ENCODE results near the gene UVRAG. TPM values are rescaled to one million over a fixed set of nuclear protein-coding genes. Genes with fewer than 3 reads are reported as not detected.
A peak's percentile ranks its signal among the peaks of the same experiment; 100 is the strongest.

Gene UVRAG
- total RNA-seq, 1 donor from 2014 or later: 31.0 TPM

GRCh38 chr11:76062733-76063132 lies 247.7 kb downstream of the UVRAG start:
- H3K36me3 ChIP-seq: peaks cover 35% of the 10 kb centered on the region
- H3K27me3 ChIP-seq: no peaks in the 10 kb centered on the region
- ATAC-seq (no peak), DNase-seq (no peak)
- TF ChIP-seq CTCF (IDR thresholded peaks at IDR 0.05): no peak
- H3K4me1 ChIP-seq: no peaks in the 10 kb centered on the region
- H3K9me3 ChIP-seq: no peaks in the 10 kb centered on the region
- H3K4me3 ChIP-seq: no peak overlapping the region
- intact Hi-C loops (cut with DNase I): no loop called here
- H3K27ac ChIP-seq: no peak overlapping the region

- intact Hi-C loops (cut with DNase I): no loop called here
- ATAC-seq: no peak
- H3K27me3 ChIP-seq: no peaks in the 10 kb centered on the region
- H3K4me3 ChIP-seq: no peak overlapping the region
- no peak overlapping the region for H3K27ac ChIP-seq
- peaks cover 38% of the 10 kb centered on the region for H3K36me3 ChIP-seq
- no peaks in the 10 kb centered on the region for H3K9me3 ChIP-seq
- H3K4me1 ChIP-seq: peaks cover 6% of the 10 kb centered on the region
- DNase-seq: no peak
- TF ChIP-seq CTCF (IDR thresholded peaks at IDR 0.05): no peak
Observed at GRCh38 chr11:76064192-76064591, 249.2 kb downstream of the UVRAG start.

GRCh38 chr11:76067099-76067498 lies 252.1 kb downstream of the UVRAG start:
- Histone ChIP-seq H3K27ac (no peak overlapping the region), H3K4me1 (peaks cover 15% of the 10 kb centered on the region), H3K9me3 (no peaks in the 10 kb centered on the region), H3K4me3 (no peak overlapping the region), H3K36me3 (peaks cover 29% of the 10 kb centered on the region), H3K27me3 (no peaks in the 10 kb centered on the region)
- DNase-seq (no peak), ATAC-seq (no peak)
- TF ChIP-seq CTCF (IDR thresholded peaks at IDR 0.05): no peak
- intact Hi-C loops (cut with DNase I): no loop called here

GRCh38 chr11:76069001-76069400 lies 254.0 kb downstream of the UVRAG start:
- H3K27me3 ChIP-seq: no peaks in the 10 kb centered on the region
- H3K27ac ChIP-seq: no peak overlapping the region
- intact Hi-C loops (cut with DNase I): no loop called here
- TF ChIP-seq CTCF (IDR thresholded peaks at IDR 0.05): no peak
- DNase-seq (no peak), ATAC-seq (peak; percentile 86)
- H3K4me3 ChIP-seq: no peak overlapping the region
- no peaks in the 10 kb centered on the region for H3K9me3 ChIP-seq
- H3K36me3 ChIP-seq: peaks cover 27% of the 10 kb centered on the region
- peaks cover 18% of the 10 kb centered on the region for H3K4me1 ChIP-seq

GRCh38 chr11:76071090-76071489 lies 256.1 kb downstream of the UVRAG start:
- DNase-seq: no peak
- Histone ChIP-seq H3K27ac (no peak overlapping the region), H3K4me1 (peaks cover 35% of the 10 kb centered on the region), H3K27me3 (no peaks in the 10 kb centered on the region), H3K9me3 (no peaks in the 10 kb centered on the region), H3K36me3 (peaks cover 19% of the 10 kb centered on the region), H3K4me3 (no peak overlapping the region)
- ATAC-seq: no peak
- intact Hi-C loops (cut with DNase I): no loop called here
- TF ChIP-seq CTCF (IDR thresholded peaks at IDR 0.05): no peak

GRCh38 chr11:76073724-76074123 lies 258.7 kb downstream of the UVRAG start:
- intact Hi-C loops (cut with DNase I): no loop called here
- H3K4me3 ChIP-seq: no peak overlapping the region
- no peak for TF ChIP-seq CTCF (IDR thresholded peaks at IDR 0.05)
- no peak overlapping the region for H3K27ac ChIP-seq
- DNase-seq (no peak), ATAC-seq (no peak)
- no peaks in the 10 kb centered on the region for H3K36me3 ChIP-seq
- H3K27me3 ChIP-seq: no peaks in the 10 kb centered on the region
- peaks cover 44% of the 10 kb centered on the region for H3K4me1 ChIP-seq
- no peaks in the 10 kb centered on the region for H3K9me3 ChIP-seq
